SHP77 (cell line): ENCODE measurements around the gene MAFB.
"Not testable (repeated sequence)": the region's sequence is repeated elsewhere in the genome, so short reads cannot be mapped to it uniquely, and the experiment has no call there.

Source experiments
- DNase-seq, 2 experiments: peaks; one replicate each; lab custom pipeline; 2025; lab: John Stamatoyannopoulos, UW

MAFB gene

DNA sequence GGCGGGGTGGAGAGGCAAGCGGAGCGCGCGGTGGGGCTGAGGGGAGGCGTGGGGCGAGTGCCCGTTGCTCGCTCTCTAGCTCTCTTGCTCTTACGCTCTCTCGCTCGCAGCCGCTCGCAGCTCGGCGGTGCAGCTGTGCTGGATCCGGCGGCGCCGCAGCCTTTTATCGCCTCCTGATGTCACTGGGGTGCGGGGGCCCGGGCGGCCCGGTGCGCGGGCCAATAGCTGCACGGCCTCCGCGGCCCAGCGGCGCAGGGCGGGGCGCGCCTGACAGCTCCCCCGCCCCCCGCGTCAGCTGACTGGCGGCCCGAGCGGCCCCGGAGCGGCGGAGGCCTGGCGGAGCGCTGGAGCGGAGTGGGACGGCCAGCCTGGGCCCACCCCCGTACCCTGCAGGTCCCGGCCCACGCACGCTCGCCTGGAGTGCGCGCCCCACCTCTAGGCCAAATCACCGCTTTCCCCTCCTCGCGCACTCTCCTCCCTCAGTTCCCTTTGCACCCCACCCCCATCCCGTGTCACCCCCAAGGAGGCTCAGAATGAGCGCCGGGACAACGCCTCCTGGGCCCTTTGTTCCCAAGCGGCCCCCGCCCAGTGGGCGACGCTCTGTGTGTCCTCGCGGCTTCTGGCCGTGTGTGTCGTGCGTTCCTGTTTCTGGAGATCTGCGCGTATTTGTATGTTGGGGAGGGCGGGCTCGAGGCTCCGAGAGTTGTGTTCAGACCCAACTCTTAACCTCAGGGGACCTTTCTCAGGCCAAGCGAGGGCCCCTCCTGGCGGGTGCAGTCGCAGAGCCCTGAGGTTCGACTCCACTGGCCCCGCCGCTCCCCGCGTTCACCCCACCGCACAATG lies at the start of gene MAFB:
Gene MAFB (minus strand): TSS at position 137 of the 843 bp plus-strand sequence. CDS start 386 bp downstream, outside the sequence.
- no peak for DNase-seq

DNA sequence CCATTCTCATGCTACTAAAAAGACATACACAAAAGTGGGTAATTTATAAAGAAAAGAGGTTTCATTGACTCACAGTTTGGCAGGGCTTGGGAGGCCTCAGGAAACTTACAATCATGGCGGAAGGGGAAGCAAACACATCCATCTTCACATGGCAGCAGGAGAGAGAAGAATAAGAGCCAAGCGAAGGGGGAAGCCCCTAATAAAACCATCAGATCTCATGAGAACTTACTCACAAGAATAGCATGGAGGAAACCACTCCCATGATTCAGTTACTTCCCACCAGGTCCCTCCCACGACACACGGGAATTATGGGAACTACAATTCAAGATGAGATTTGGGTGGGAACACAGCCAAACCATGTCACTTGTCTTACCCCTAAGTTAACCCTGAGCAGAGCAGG lies 47.4 kb upstream of the MAFB start:
- DNase-seq, result not testable (repeated sequence)

DNA sequence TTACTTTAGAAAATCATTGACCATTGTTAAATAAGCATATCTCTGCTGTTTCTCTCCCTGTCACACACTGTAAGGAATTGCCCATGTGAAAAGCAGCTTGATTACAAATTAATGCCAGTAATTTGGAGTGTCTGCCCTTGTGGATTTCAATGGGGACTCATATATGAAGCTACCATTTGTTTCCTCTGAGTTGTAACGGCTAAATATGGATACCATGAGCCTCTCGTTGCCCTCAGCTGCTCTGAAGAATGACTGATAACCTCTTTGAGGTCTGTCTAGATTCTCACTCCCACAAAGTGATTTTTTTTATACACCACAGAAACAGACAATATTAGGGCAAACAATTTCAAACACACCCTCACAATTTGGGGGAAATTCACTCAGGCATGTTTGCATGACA lies 40.0 kb upstream of the MAFB start:
- DNase-seq, result no peak

DNA sequence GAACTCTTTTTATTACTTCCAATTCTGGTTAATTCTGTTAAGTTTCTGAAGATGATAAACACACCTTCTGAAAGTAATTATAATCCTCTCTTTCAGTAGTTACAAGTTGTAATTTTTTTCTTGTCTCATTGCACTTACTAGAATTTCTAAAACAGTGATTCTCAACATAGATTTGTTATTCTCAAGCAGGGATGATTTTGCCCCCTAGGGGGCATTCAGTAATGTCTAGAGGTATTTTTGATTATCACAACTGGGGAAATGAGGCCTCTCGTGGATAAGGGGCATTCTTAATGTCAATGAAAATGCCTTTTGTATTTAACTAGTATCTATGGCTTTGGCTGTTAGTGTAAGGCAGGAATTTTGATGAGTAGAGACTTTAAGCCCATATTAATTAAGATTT lies 39.4 kb upstream of the MAFB start:
- DNase-seq, result no peak

DNA sequence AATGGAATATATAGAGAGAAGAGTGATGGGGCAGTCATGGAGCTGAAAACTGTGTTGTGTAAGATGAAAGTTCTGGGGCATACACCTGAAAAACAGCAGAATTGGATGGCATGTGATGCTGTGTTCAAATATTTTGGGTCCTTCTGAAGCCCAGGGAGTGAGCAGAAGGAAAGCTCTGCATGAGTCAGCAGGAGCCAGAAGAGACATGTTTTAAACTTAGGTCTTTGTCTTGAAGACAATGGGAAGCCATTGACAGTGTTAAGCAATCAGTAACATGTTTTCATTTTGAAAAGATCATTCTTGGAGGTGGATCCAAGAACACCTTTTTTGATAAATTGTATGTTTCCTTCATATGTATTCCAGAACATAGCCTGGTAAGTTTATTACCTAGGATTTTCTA lies 38.9 kb upstream of the MAFB start:
- no peak for DNase-seq

DNA sequence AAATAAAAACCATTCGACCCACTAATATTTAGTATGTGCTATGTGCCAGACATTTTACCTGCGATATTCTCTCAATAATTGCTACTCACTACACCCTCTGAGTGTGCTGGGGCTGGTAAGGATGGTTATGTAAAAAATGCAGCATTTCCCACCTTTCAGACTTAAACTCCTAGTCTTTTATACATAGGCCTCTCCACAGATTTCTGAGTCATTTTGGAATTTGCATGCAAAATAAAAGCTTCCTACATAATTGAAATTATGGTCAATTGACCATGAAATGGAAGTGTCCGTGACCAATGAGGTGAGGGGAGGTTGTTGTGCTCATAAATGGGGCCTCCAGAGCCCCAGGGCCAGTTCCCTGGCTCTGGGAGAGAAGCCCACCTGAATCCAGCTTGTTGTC lies 37.7 kb upstream of the MAFB start:
- DNase-seq, result no peak

DNA sequence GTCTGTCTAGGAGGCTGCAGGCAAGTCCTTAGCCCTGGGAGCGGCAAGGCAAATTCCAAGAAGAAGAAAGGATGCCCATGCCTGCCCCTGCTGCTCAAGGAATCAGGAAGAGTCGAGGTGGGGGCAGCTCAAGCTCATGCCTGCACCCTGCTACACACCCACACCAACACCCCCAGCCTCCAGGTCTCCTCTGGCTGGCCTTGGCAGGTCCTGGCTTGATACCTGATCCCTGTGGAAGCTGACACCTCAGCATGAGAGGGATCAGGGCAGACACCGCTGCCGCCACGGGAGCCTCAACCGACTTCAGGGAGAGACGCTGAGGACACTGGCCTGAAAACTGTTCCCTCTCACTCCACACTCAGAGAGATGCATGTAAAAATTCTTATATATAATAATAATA lies 35.5 kb upstream of the MAFB start:
- DNase-seq, result no peak

DNA sequence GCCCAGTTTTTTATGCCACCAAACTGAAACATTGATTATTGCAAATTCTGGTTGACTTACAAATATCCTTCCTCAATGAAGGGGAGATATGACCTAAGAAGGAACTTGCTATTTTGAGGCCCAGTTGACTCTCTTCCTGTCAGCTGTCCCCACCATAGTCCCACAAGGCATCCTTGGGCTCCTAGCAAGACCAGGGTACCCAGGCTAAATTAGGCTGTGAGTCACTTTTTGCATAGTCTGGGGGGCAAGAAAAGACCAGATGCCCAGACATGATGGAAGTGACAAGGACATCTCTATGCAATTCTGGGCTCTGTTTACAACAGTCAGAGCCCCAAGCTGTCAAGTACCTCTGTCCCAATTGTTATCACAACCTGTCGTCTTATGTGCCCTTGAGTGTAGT lies 31.8 kb upstream of the MAFB start:
- no peak for DNase-seq

DNA sequence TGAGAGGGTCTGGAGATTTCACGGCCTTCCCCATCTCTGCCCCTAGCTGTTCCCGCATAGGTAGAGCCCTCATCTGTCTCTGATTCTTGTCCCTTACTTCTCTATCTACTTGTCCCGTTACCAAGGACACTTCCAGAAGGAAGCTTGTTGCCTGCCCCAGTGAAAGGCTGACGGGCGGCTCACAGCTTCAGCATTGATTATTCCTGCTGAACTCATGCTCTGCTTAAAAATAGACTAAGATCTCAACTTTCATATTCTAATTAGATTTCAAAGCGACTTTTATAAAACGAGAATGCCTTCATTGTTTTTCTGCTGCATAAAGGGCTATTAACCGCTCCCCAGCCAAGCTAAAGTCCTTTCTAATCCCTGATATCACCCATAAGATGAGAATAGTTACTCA lies 31.1 kb upstream of the MAFB start:
- DNase-seq, result no peak

DNA sequence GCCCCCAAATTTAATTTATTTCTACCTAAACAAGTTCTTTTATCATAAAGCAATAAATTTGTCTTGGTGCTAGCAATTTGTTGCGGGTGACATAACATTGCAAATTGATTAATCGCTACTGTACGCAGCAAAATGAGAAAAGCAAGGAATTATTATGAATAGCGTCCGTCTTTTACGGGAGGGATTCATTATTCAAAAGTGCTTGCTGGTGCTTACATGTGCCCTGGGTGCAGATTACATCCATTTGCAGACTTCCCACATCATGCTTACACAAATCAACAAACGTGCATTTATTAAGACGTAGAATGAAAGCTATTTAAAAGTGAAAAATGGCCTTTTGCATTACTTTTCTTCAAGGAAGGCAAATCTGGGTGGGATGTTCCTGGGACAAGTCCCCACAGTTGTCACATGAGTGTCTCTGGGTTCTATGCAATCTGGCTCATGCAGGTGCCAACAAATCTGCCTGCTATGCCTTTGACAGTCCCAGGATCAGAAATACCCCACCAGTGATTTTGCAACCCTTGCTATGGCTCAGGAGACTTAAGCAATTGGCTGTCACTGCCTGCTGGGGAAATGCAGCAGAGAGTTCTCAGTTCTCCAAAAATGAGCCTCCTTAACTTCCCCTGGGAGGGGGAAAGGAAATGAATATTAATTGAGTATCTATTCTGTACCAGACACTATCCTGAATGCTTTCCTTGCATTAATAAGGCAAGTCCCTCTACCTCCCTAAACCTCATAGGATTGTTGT lies 30.1 kb upstream of the MAFB start:
- no peak for DNase-seq

DNA sequence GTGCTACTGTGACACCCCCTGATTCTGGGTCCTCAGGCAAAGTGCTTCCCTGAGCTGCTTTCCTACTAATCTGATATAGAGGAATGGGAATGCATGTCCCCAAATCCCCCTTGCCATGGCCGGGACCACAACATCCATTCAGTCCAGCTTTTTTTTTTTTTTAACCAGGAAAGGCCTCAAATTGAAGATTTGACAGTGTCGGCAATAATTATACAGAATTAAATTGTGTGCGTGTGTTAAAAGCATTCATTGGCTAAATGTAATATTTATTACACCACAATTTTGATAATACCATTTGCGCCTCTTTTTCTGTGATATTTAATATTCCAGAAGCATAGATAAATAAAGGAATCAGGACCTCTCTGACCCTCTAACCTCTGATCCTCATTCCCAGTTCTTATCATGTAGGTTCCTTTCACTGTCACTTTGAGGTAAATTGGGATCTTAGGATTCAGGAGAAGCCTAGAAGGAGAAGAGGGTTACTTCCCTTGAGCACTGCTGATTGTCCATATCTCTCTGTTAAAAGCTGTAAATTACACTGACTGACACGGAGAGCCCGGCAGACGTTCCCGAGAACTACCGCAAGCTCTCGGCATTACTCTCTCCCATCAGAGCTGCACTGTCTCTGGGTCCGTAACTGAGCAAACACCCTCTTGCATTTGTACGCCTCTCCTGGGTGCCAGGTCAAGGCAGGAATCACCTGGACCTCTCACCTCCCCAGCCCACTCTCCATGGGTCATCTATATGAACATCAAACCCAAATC lies 29.4 kb upstream of the MAFB start:
- no peak for DNase-seq

DNA sequence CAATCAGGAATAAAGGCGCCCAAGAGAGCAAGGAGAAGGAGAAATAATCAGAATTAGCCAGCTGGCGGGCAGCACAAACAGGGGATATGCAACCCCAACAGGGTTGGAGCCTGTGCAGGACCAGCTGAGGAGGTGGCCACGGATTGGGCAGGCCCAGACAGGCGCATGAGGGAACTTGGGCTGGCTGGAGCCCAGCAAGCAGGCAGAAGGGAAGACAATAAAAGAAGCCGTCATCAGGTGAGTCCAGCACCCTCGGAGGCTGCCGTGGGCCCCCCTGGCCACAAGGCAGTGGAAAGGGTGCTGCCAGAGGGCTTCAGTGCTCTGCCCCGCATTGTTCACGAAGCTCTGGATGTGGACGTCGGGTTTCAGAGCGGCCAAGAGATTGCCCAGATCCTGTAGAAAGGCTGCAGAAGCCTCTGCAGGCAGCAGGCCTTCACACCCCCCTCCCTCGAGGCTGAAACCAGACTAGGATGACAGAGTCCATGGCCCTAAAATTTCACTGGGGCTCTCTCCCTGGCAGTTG lies 28.4 kb upstream of the MAFB start:
- no peak for DNase-seq

DNA sequence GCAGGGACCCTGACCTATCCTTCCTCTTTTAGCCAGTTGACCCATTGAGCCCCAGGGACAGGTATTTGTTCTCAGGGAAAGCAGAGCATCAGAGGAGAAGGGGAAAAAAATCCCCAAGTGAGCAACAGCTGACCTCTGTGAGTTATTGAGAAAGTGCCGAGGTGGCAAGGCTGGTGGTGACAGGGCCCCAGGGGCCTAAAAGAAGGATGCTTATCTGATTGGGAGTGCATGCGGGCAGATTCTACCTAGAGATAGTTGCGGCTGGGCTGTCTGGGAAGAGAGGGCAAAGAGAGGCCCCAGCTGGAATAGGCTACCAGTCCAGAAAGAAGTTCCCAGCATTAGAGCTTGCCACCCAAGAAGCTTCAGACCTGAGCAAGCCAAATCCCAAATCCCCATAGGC lies 26.5 kb upstream of the MAFB start:
- no peak for DNase-seq

DNA sequence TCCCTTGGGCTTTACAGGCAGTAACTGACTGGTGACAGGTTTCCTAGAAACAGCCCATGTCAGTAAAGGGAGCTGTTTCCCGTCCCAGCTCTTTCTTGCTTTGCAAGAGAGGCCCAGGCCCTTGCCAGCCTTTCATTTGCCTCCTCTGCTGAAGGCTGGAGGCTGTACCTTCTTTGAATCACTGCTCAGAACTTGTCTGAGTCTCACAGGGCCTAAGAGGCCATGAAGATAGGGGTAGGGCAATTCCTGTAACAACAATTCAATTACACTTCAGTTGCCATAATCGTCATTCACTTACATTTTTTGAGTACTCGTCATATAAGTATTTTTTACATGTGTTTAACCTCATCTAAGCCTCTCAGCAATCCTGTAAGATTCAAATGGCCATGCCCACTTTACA lies 25.9 kb upstream of the MAFB start:
- DNase-seq, result no peak

DNA sequence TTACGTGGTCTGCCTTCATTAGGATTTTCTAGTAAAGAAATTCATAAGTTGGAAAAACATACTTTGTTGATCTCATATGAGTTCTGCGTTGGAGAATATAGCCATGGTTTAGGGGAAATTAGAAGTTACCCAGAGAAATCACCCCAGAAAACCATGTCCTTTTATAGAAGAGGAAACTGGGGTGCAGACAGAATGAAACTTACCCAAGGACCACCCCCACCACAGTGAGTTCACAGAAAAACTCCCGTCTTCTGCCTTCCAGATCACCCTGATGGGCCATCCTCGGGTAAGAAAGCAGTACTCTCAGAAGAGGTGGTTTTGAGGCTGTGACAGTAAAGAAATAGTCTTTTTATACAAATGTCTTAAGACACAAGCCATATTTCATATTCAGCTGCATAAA lies 25.1 kb upstream of the MAFB start:
- no peak for DNase-seq

DNA sequence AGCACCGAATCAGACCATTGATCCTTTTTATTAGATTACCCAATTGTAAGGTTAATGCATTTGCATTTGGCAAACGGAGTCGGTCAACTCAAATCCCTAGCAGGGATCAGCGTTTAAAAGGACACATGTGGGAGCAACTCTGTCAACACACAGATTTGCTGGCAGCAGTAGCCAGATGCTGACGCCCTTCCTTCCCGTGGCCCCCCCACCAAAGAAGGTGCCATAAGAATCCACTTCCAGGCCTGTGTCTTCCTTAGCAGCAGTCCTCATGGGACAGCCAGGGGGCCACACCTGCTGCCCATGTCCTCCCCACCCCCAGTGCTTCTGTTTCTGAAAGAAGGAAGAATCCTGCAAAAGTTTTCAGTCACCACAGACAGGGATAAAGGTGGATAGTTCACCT lies 24.5 kb upstream of the MAFB start:
- no peak for DNase-seq

DNA sequence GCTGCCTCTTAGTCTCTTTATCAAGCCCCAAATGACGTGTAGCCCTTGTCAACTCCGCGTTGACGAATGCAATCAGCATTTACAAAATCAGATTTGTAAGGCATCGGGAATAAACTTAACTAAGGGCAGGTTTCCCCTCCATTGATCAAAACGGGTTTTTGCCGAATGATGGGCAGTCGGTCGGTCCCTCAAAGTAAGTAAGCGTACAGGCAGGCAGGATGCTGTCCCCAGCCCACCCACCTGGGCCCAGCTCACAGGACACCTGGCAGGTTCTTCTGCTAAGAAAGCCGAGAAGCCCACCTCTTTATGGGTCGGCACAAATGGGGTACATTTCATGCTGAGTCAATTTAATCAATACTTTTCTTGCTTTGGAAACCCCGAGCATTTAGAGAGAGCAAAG lies 22.0 kb upstream of the MAFB start:
- DNase-seq, result no peak

DNA sequence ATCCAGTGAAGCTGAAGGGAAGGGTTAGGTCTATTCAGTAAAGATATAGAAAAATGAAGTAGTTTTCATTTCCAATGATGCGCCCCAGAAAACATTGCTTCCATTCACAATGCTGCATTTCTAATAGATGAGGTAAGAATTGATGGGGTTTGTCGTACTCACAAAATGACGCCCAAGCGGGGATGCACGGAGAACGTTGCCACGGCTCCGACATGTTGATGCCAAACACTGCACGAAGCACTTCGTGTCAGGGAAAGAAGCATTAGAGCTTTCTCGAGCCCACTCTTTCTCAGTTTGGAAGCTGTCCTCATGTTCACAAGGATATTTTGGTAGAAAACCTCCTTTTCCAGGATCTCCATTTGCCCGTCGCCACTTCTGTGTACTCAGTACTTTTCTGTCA lies 21.6 kb upstream of the MAFB start:
- DNase-seq, result no peak

DNA sequence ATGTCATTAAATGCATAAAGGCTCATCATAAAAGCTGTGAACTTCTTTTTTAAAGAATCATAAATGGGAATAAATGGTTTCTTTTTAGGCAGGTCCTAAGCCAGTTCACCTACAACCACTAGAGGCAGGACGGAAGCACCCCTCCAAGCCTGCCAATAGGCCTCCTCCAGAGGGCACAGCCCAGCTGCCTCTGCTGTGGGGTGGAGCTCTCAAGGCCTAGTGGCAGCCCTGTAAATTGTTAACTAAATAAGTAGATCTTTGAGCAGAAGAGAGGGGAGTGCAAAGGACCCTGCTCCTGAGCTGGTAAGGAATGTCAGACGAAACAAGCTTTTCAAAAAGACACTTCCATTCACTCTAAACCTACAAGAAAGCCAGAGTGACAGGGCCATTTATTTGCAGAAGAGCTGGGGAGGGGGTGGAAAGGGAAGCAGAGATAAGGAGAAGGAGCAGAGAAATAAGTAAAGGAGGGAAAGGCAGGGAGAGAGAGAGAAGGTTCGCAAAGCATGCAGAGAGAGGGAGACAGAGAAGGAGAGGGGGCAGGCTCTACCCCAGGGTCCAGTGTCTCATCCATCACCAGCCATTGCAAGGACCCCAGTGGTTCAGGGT lies 18.0 kb upstream of the MAFB start:
- no peak for DNase-seq

DNA sequence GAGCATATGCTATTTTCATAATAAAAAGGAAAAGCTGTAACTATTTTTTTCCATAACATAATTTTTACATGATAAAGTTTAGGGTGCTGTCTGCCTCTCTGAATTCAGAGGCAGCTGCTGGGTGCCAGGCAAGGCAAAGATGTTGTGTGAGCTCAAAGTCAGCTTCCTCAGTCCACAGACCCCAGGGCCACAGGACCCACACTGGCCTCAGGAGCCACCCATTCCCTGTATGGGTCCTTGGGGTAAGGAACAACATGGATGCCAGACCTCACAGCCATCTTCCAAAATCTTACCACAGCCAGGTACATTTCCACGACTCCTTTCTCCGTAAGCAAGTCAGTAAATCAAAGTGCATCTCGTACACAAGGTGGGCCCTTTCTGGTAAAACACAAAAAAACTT lies 16.4 kb upstream of the MAFB start:
- DNase-seq, result no peak

DNA sequence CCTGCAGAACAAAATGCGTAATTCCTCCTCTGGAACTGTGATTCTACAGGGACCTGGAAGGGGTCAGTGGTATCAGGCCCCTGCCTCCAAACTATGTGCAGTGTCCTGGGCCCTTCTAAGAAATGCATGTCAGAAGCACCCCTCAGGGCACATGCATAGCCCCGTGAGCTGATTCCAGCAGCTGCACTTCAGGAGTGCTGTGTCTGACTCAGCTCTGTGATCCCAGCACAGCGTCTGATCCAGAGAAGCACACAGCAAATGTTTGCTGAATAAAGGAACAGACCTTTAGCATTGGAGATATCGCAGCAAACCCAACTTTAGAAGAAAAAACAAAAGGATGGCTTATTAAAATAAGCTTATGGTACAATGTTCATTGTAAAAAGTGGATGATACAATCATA lies 15.8 kb upstream of the MAFB start:
- DNase-seq, result no peak

DNA sequence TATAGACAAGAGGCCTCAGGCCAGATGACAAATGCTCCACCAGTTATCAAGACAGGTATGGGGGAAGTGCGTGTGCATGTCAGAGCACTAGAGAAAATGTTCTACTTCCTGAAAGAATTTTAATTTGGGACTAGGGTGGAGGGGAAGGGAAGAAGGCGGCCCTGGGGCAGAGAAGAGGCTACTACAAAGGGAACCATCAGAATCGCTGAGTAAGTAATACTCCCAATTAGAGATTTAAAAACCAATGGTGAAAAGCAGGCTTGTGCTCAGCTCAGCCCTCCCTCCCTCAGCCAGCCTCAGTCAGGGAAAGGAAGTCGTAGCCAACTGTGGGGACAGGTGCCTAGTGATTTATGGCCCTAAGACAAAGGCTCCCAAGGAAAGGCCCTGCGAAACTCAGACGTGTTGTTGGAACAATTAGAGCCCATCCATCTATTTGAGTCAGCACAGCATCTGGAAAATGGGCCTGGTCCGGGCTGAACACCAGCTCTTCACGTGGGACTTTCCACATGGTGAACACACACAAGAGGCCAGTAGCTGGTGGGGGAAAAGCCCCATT lies 15.0 kb upstream of the MAFB start:
- no peak for DNase-seq
